NT2/D1 (cell line): ENCODE measurements around the gene EEF1AKMT1.

Source experiments
- SUZ12 ChIP-seq: IDR thresholded peaks from 2 replicates; pipeline ENCODE4 v1.6.1; 2011; ENCODE audit not compliant: insufficient read length, insufficient read depth; ENCODE audit errors: extremely low read depth
- YY1 ChIP-seq: IDR thresholded peaks from 2 replicates; pipeline ENCODE4 v1.6.1; 2011; ENCODE audit not compliant: insufficient read length, insufficient read depth
- ZNF274 ChIP-seq: IDR thresholded peaks from 2 replicates; pipeline ENCODE4 v1.6.1; 2011; ENCODE audit warnings: mild to moderate bottlenecking, low read depth, low read length

GRCh38 chr13:20696073-20696472, 77.7 kb downstream of the EEF1AKMT1 start:
- TF ChIP-seq ZNF274 (no peak), SUZ12 (no peak), YY1 (no peak)
